Pancreas (tissue), 10 donors: ENCODE measurements around the gene PPARA. TPM values are rescaled to one million over a fixed set of nuclear protein-coding genes. Genes with fewer than 3 reads are reported as not detected.
"Not testable (repeated sequence)": the region's sequence is repeated elsewhere in the genome, so short reads cannot be mapped to it uniquely, and the experiment has no call there.

Source experiments
- ATAC-seq, 4 donors: fragments of 200-7000 bp; cut with Tn5 transposase; one replicate each; pipeline versions ENCODE4 v1.8.0 to v1.9.1; 2020; ENCODE audit warnings: mild to moderate bottlenecking in 4 of 4, moderate library complexity in 4 of 4
- DNase-seq, 6 donors: peaks; one replicate each; pipeline ENCODE4 v3.0.0-alpha.2; 2020
- FAIRE-seq: peaks from 2 replicates; lab custom pipeline; 2012; peaks lifted over from hg19 to GRCh38; lab: Jason Lieb, UNC
- H3K27ac ChIP-seq, 4 donors: fragments of 200-600 bp; sonication (generic); 1 replicate in 3 of 4; 2 replicates in 1 of 4; pipeline versions ENCODE4 v1.5.0 to v1.8.0; 2020
- H3K27me3 ChIP-seq, 4 donors: fragments of 200-600 bp; one replicate each; pipeline ENCODE4 v1.8.0; 2021
- H3K36me3 ChIP-seq, 3 donors: fragments of 200-600 bp; sonication (generic) in 1 of 3; one replicate each; pipeline versions ENCODE4 v1.5.0 to v1.8.0; 2020 to 2021
- H3K4me1 ChIP-seq, 3 donors: fragments of 200-600 bp; one replicate each; pipeline ENCODE4 v1.8.0; 2021
- H3K4me3 ChIP-seq, 4 donors: fragments of 200-600 bp; sonication (generic) in 2 of 4; one replicate each; pipeline versions ENCODE4 v1.5.0 to v1.8.0; 2020 to 2021
- H3K9me3 ChIP-seq, 4 donors: fragments of 200-600 bp; one replicate each; pipeline ENCODE4 v1.8.0; 2021
- WGBS, 2 donors: extraction: QIAGEN DNeasy Blood & Tissue Kit; methylation state at CpG; one replicate each; pipeline ENCODE4 v1.1.7; 2013; 5-methylcytosine and 5-hydroxymethylcytosine counted together
- intact Hi-C, 3 donors: fragments of 100-400 bp; cut with DNase I; formaldehyde crosslinking; loops; one replicate each; pipeline versions ENCODE4 v1.11.1 to v1.14.2; 2022
- polyA plus RNA-seq, 2 donors: library from polyadenylated mRNA; stranded (reverse); fragments of 200-250 nt; gene quantifications; one replicate each; pipeline ENCODE4 v1.2.3, GENCODE V29; 2013
- total RNA-seq, 6 donors: library from RNA; stranded (reverse); fragmentation: NEBNext Ultra II Directional in 4 of 6; extraction: Animal tissue kit (Norgen Biotek cat#: 25700) in 4 of 6; gene quantifications; one replicate each; pipeline versions ENCODE4 v1.2.1 to v1.2.4, GENCODE V29; 2021 to 2023
- TF ChIP-seq, protein P1 (sequence below), 4 donors: fragments of 200-600 bp; sonication (generic) in 3 of 4; IDR thresholded peaks; one replicate each; pipeline versions ENCODE4 v1.5.0 to v1.8.0; 2021; ENCODE audit warnings: antibody characterized with exemption in 4 of 4
- donor health status: healthy with polysubstance abuse.
- donor health status: DM: no; HTN: no; CAD: no; lungs with moderate emphysema.
- donor health status: DM: no; HTN: no; CAD: no.
- donor health status: control.
- donor health status: control.
- donor health status: Bipolar disorder and iron deficiency.
- donor health status: DM: yes; HTN: yes; CAD: no.
- donor health status: DM: no; HTN: no; CAD: no.
- donor health status: DM: no; HTN: no; CAD: no.
- donor health status: DM: yes; HTN: yes; CAD: no.

PPARA gene
- total and polyA plus RNA-seq, 8 donors = 4.1 to 24.5 (median 14.7) TPM

- Histone ChIP-seq H3K4me3 (no peak overlapping the region), H3K27ac (no peak overlapping the region), H3K4me1 (no peaks in the 10 kb centered on the region), H3K9me3 (no peaks in the 10 kb centered on the region), H3K27me3 (no peaks in the 10 kb centered on the region), H3K36me3 (no peaks in the 10 kb centered on the region)
- FAIRE-seq = no peak
- WGBS, 2 donors = 89% methylated on average over 12 of the region's 12 CpGs
- intact Hi-C loops = no loop called here
- no peak for ATAC-seq
- peak in 1 of 6 donors; percentile 57 for DNase-seq
- TF ChIP-seq, protein P1, sequence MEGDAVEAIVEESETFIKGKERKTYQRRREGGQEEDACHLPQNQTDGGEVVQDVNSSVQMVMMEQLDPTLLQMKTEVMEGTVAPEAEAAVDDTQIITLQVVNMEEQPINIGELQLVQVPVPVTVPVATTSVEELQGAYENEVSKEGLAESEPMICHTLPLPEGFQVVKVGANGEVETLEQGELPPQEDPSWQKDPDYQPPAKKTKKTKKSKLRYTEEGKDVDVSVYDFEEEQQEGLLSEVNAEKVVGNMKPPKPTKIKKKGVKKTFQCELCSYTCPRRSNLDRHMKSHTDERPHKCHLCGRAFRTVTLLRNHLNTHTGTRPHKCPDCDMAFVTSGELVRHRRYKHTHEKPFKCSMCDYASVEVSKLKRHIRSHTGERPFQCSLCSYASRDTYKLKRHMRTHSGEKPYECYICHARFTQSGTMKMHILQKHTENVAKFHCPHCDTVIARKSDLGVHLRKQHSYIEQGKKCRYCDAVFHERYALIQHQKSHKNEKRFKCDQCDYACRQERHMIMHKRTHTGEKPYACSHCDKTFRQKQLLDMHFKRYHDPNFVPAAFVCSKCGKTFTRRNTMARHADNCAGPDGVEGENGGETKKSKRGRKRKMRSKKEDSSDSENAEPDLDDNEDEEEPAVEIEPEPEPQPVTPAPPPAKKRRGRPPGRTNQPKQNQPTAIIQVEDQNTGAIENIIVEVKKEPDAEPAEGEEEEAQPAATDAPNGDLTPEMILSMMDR (IDR thresholded peaks at IDR 0.05) = no peak
Observed at GRCh38 chr22:46128606-46129005, 21.7 kb upstream of the PPARA start.

DNA sequence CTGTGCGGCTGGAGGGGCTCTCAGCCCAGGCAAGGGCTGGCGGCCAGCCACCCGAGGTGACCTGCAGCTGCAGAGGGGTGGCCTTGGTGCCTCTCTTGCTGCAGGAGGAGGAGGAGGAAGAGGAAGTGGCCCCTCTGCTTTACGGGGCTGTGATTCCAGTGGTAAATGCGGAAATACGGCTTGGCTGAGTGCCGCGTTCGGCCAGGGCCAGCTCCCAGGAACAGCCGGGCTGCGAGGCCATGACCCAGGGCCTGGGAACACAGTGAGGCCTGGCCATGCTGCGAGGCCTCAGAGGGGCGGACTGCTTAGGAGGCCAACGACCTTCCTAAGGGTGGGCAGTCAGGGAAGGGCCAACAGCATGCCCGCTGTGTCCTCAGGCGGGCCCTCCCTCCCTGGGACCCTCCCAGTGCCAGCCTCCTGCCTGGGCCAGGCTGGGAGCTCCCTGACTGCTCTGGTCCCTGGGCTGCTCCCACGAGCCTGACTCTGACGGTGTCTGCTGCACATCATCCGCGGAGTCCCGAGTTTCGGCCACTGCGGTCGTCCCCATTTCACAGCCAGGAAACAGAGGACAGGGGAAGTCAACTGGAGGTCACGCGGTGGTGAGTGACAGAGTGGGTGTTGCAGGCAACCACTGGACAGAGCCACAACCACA lies 20.8 kb upstream of the PPARA start:
- no peaks in the 10 kb centered on the region for H3K36me3 ChIP-seq
- intact Hi-C loops = no loop called here
- peak in 3 of 4 donors; percentile 27 to 73 (median 62) for ATAC-seq
- TF ChIP-seq, protein P1 (IDR thresholded peaks at IDR 0.05) = no peak
- H3K4me1 ChIP-seq = no peaks in the 10 kb centered on the region
- WGBS, 2 donors = 79 to 90% methylated on average over 26 of the region's 26 CpGs
- no peak overlapping the region for H3K4me3 ChIP-seq
- no peaks in the 10 kb centered on the region for H3K9me3 ChIP-seq
- DNase-seq = peak in 1 of 6 donors; percentile 63
- H3K27me3 ChIP-seq = no peaks in the 10 kb centered on the region
- H3K27ac ChIP-seq = peak overlapping the region in 2 of 4 donors; percentile 26 to 61
- no peak for FAIRE-seq

GRCh38 chr22:46131151-46131587 lies 19.2 kb upstream of the PPARA start:
- ATAC-seq (no peak), DNase-seq (no peak), FAIRE-seq (no peak)
- Histone ChIP-seq H3K27me3 (no peaks in the 10 kb centered on the region), H3K36me3 (no peaks in the 10 kb centered on the region), H3K4me1 (no peaks in the 10 kb centered on the region), H3K9me3 (no peaks in the 10 kb centered on the region), H3K27ac (no peak overlapping the region), H3K4me3 (no peak overlapping the region)
- 69 to 74% methylated on average over 13 of the region's 13 CpGs for WGBS, 2 donors
- TF ChIP-seq, protein P1 (IDR thresholded peaks at IDR 0.05) = no peak
- intact Hi-C loops = no loop called here

GRCh38 chr22:46132193-46132829 lies 18.0 kb upstream of the PPARA start:
- H3K4me3 ChIP-seq, H3K36me3 ChIP-seq, H3K27ac ChIP-seq, H3K27me3 ChIP-seq, intact Hi-C loops, H3K4me1 ChIP-seq, ATAC-seq, H3K9me3 ChIP-seq, DNase-seq, FAIRE-seq: not testable (repeated sequence)
- 88% methylated on average over 12 of the region's 12 CpGs for WGBS, 2 donors

DNA sequence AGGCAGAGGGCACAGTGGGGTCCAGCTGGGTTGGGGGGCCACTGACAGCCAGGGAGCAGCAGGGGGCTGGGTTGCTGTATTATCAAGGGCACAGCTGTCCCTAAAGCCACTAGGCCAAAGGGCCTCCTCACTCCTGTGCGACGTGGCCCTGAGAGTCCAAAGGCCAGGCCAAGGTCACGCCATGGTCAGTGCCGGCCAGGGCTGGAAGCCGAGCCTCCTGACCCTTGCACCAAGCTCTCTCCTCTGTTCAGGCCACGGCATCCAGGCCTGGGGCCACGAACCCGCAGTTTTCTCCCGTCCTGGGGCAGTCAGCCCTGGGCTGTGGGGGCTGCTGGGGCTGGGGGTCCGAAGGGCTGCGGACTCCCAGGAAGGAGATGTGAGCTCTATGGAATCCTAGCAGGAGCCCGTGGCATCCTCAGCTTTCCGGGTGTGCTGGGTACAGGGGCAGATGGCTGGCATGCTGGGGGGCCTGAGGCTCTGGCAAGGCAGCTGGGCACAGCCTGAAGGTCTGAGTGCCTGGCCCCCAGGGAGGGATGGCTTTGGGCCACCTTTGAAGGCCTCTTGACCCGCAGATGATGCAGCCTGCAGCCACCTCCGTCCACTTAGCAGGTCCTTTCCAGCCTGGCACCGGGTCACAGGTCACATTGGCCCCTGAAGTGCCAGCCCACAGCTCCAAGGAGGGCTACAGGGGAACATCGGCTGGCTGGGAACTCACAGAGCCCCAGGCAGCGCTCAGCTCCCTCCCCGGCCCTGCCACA lies 17.3 kb upstream of the PPARA start:
- peak in 1 of 6 donors; percentile 23 for DNase-seq
- Histone ChIP-seq H3K36me3 (no peaks in the 10 kb centered on the region), H3K27ac (no peak overlapping the region), H3K4me3 (no peak overlapping the region), H3K9me3 (no peaks in the 10 kb centered on the region), H3K4me1 (no peaks in the 10 kb centered on the region), H3K27me3 (no peaks in the 10 kb centered on the region)
- TF ChIP-seq, protein P1 (IDR thresholded peaks at IDR 0.05) = no peak
- 87 to 94% methylated on average over 18 to 19 of the region's 19 CpGs for WGBS, 2 donors
- intact Hi-C loops = no loop called here
- no peak for ATAC-seq
- FAIRE-seq = no peak
